CD4-positive, alpha-beta T cell treated with Interleukin-6 at 100 ng/mL for 8 hours (primary cell): ENCODE results near the gene RAB20.
"Not testable (repeated sequence)": the region's sequence is repeated elsewhere in the genome, so short reads cannot be mapped to it uniquely, and the experiment has no call there.

ENCODE experiments used
- DNase-seq: peaks from one replicate; pipeline ENCODE4 v3.0.0-alpha.2; 2020; ENCODE audit warnings: mixed read lengths, low spot score

RAB20 gene

DNA sequence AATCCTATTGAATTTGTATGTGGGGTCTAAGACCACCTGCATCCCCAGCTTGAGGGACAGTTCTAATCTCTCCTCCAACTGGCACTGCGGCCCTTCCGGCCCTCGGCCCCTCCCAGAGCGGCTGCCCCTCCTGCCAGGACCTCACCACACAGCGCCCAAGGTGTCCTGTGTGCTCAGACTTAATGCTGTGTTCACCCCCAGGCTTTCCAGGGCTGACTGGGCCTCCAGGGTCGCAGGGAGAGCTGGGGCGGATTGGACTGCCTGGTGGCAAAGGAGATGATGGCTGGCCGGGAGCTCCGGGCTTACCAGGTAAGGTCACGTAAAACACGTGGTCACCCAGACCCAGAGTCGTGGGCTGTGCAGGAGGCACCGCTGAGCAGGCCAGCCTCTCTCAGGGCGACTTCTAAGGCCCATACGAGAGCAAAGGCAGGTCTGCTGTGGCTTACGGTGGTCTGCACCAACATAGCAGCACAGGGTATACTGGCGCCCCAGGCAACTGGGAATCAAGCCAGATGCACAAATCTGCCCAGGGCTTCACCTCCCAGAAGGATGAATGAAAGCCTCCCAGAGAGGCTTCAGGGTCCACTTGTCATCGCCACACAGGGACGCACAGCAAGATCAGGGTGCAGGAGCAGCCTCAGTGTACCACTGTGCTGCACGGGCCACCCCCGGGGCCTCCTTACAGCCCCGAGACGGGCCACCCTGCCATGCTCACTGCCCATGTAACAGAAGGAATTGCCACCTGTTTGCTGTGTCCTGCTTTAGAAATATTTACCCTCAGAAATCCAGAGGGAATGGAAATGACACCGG is 69.4 kb downstream of the RAB20 start:
- no peak for DNase-seq

DNA sequence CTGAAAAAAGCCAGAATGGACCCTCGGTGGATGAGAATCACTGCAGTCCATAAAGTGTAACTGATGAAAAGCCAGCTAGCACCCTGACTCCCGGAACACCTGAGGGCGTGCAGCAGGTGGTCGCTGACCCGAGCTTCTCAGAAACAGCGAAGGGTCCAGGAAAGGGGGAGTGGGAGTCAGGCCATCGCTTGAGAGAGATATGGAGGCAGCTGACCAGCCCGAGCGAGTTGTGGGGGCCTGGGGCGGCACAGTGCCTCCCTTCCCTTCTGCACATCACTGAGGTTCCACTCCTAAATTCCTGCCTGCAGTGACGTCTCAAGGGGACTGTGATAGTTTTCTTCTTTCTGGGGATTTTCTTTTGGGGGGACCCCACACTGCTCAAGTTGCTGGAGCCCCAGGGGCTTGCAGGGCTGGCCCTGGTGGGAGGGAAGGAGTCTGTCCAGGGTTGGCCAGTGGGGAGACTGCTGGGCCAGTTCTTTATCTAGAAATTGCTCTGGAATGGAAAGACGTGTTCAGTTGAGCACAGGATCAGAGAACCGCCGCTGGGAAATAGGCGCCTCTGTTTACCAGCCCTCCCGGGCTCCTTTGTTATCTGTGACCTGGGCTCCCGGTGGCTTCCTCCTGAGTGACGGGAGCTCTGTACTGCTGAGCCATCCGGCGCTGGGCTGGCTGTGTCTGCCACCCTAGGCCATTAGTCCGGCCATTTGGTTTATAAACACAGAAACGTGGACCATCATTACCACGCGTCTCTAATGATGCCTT is 71.3 kb downstream of the RAB20 start:
- DNase-seq, result no peak

GRCh38 chr13:110486880-110487279 is 74.6 kb downstream of the RAB20 start:
- DNase-seq, result not testable (repeated sequence)

DNA sequence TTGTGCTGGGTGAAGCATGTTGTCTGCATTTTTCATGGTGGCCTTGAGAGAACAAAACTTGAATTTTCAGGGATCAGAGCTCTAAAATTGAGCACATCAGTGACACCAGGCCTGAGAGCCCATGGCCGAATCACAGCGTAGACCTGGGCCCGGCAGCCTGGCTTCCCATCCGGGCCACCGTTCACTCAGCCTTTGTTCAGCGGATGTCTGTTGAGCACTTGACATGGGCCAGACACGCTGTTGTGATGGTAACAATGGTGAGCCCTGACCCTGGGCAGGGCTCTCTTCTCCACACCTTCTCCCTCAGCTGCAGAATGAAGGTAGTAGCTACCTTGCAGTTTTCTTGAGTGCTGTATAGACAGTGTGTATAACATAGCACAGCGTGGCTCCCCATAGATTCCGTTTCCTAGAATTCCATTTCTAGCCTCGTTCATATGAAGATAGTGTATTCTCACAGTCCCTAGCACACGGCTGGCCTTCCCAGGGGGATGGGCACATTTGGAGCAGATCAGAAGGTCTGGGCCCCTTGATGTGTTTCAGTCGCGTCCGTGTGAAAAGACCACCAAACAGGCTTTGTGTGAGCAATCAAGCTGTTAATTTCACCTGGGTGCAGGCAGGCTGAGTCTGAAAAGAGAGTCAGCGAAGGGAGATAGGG is 75.3 kb downstream of the RAB20 start:
- no peak for DNase-seq

DNA sequence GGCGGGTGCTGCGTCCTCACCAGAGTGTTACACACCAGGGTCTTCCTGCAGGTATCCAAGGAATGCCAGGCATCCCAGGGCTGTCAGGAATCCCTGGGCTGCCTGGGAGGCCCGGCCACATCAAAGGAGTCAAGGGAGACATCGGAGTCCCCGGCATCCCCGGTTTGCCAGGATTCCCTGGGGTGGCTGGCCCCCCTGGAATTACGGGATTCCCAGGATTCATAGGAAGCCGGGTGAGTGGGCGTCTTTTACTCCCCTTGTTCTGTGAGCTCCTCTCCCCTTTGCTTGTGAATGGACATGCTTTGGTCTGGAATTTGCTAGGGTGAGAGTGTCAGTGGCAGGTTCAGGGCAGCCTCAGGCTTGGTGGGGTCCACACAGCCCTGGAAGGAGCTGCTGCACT is 75.9 kb downstream of the RAB20 start:
- DNase-seq, result no peak

DNA sequence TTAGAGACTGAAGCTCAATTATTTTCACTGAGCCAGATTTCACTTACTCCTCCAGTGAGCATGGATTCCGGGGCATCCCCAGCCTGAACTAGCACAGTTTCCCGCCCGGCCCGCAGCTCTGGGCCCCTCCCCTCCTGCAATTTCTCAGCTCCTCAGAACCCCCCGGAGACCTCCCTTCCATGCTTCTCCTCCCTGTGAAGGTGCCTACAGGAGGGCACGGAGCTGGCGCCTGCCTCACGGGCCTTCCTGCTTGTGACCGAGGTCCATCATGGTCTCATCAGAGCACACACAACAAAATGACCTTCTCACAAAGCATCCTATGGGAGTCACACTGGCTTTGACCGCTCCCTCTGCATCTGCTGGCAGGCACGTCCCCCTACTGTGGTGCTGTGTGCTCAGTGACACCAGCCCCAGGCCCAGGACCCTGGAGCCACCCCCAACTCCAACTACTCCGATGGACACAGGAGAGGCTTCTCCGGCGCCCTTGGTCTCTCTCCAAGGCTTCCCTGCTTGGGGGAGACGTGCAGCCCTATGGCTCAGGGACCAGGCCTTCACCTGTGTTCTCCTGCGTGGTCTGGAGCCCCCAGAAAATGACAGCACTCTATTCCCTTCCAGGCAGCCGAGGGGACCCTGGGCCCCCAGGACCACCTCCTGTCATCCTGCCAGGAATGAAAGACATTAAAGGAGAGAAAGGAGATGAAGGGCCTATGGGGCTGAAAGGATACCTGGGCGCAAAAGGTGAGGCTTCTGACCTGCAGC is 77.1 kb downstream of the RAB20 start:
- DNase-seq, result no peak

- no peak for DNase-seq
Observed at GRCh38 chr13:110483386-110483968, 78.0 kb downstream of the RAB20 start.

GRCh38 chr13:110480161-110480560 is 81.4 kb downstream of the RAB20 start:
- no peak for DNase-seq

GRCh38 chr13:110479648-110480047 is 81.9 kb downstream of the RAB20 start:
- DNase-seq, result no peak

DNA sequence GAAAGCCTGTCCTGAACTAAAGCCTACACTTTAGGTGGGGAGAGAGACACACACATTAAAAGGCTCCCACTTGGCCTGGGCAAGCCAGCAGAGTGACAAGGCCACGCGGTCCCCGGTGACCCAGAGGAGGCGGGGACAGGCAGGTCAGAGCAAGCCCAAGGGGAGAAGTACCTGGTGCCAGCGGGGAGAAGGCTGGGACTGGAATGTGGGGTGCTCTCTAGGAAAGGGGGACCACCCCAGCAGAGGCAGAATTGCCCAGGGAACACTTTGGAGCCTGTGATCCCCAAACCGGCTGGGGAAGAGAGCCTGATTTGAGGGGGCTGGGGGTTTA is 82.3 kb downstream of the RAB20 start:
- DNase-seq, result no peak

- DNase-seq, result no peak
Observed at GRCh38 chr13:110478405-110479214, 82.9 kb downstream of the RAB20 start.

- DNase-seq, result no peak
Observed at GRCh38 chr13:110477706-110478245, 83.7 kb downstream of the RAB20 start.

DNA sequence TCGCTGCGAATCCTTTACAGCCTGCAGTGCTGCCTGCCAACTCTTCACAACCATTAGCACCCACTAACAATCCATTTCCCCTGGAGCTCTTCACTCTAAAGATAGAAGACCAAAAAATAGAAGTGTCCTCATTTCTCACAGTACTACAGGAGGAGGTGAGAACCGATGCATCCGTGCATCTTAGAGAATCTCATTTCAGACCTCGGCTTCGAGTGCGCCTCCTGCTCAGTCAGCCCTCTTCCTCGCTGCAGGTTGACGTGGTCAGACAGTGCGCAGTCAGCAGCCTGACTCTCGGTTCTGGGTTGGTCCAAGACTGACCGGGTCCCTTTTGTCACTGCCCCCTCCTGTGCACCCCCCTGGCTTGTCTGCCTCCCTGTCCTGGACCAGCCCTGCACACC is 85.3 kb downstream of the RAB20 start:
- no peak for DNase-seq

DNA sequence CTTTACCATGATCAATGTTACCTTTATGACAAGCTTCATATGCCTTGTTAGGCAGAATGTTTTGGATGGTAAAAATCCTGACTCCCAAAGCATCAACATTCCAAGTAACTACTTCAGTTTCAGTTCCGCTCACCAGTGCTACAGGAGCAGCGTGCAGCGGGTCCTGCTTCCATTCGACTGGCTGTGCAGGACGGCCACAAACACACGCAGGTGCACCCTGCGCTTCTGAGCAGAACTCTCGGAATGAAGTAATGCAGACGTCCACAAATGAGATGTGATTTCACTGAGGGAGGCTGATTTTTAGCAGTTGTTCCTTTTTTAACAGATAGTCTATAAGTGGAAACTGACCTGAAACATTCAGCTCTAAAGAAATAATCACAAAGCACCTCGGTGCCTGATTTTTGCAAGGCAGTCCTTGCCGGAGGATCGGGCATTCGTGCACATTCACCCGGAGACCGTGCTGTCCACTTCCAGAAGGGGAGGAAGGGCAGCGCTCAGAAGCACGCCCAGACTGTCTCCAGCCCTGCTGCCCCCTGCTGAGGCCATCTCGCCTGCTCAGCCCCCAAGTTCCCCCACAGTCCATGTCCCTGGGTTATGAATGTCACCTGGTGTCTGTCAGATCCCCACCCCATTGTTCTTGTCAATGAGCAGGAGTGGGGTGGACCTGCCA is 85.8 kb downstream of the RAB20 start:
- DNase-seq, result no peak

DNA sequence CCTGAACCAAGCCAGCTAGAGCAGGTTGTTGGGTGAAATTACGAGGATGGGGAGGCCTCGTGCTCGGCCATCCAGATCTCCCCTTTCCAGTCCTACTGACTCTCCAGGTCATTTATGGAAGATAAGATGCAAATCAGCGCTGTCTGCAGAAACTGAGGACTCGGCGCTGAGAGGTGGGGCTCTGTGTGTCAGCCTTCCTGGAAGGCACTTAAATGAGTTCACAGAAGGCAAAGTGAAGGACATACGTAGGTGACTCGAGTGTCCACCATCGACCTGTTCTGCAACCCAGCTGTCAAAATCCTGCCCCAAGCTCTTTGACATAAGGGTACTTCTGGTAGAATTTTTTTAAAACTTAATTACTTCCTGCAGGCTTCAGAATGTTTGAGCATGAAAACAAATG is 86.4 kb downstream of the RAB20 start:
- no peak for DNase-seq

GRCh38 chr13:110474713-110475112 is 86.8 kb downstream of the RAB20 start:
- no peak for DNase-seq
